HG02642 (cell line): ENCODE results near the gene ANKRD17.

ENCODE experiments used
- ATAC-seq: cut with Tn5 transposase; IDR thresholded peaks from one replicate; pipeline ENCODE4 v1.9.1; 2021; ENCODE audit warnings: mild to moderate bottlenecking; ENCODE audit not compliant: unreplicated experiment, poor library complexity

ANKRD17 gene

GRCh38 chr4:73131281-73131680, 127.3 kb downstream of the ANKRD17 start:
- no peak for ATAC-seq

- no peak for ATAC-seq
Observed at GRCh38 chr4:73129319-73129718, 129.3 kb downstream of the ANKRD17 start.

GRCh38 chr4:73127839-73128453, 130.7 kb downstream of the ANKRD17 start:
- ATAC-seq: no peak

DNA sequence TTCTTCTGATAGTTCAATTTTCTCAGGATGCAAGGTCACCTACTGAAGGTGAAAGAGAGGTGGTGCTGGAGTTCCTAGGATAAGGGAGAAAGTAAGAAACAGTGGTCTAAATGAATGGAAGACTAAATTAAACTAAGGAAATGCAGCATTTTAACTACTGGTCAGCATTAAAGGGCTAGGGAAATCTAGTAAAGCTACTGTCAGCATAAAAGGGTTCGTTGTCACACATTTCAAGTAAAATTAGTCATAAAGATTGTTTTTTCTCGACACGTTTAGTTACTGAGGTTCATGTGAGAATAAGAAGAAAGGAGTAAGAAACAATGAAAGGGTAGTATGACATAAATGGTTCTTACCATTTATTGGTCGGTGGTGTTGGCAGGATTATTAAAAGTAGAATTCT, 149.1 kb downstream of the ANKRD17 start:
- no peak for ATAC-seq

- ATAC-seq: no peak
Observed at GRCh38 chr4:73104695-73105094, 153.9 kb downstream of the ANKRD17 start.

- ATAC-seq: no peak
Observed at GRCh38 chr4:73103799-73104503, 154.6 kb downstream of the ANKRD17 start.

- ATAC-seq: no peak
Observed at GRCh38 chr4:73099143-73099542, 159.5 kb downstream of the ANKRD17 start.

DNA sequence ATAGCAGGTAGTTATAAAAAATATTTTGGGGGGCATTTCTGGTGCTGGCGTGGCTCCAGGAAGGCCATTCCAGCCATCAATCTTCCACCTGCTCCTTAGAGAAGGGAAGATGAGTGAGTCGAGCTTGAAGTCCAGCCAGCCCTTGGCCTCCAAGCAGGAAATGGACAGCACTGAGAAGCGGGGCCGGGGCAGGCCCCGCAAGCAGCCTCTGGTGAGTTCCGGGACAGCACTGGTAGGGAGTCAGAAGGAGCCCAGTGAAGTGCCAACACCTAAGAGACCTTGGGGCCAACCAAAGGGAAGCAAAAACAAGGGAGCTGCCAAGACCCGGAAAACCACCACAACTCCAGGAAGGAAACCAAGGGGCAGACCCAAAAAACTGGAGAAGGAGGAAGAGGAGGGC, 159.9 kb downstream of the ANKRD17 start:
- no peak for ATAC-seq

DNA sequence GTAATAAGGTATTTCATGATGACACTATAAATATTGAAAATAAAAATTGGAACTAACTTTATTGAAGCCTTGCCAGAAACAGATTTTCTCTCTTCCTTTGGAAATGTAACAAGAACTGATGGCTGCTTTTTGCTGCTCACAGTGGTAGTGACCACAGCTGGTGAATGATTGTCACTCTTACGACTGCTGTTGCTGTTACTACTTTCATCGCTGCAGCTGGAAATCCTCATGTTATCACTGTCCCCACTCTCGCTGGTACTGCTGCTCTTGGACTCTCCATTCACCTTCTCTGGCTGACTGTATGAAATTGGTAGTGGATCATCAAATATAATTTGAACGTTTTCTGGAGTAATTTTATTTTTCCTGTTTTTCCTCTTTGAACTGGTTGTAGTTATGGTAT, 160.6 kb downstream of the ANKRD17 start:
- no peak for ATAC-seq

DNA sequence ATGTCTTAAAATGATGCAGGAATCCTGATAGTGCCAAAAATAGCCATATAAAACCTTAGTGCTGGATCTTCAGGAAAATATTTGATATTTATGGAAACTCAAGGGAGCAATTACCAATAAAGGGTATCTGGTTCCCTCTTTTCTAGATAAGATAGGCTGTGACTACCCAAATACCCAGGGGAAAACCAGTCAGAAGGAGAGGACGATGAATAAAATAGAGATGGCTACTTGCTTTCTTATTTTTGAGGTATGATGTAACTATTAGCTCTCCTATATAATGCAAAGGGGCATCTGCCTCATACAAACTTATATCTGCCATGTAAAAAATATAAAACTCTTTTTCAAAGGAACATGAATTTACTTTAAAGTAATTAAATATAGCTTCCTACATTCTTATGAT, 165.7 kb downstream of the ANKRD17 start:
- ATAC-seq: no peak

- ATAC-seq: no peak
Observed at GRCh38 chr4:73090738-73091137, 167.9 kb downstream of the ANKRD17 start.

DNA sequence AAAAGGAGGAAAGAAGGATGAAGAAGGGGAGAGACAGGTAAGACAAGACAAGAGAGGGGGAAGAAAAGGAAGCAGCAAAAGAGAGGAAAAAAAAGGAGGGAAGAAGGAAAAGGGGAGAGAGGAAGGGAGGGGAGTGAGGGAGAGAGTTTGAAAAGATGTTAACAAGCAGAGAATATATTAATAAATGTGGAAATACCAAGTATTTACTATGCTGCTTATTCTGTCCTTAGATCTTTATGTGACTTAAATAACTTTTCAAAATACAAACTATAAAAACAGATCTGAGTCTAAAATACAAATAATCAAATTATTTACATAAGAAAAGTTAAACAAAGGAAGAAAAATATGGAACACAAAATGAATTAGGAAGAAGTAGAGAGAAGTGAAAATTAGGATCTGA, 170.7 kb downstream of the ANKRD17 start:
- no peak for ATAC-seq

GRCh38 chr4:73086095-73086868, 172.3 kb downstream of the ANKRD17 start:
- no peak for ATAC-seq

GRCh38 chr4:73080789-73081188, 177.8 kb downstream of the ANKRD17 start:
- ATAC-seq: no peak

DNA sequence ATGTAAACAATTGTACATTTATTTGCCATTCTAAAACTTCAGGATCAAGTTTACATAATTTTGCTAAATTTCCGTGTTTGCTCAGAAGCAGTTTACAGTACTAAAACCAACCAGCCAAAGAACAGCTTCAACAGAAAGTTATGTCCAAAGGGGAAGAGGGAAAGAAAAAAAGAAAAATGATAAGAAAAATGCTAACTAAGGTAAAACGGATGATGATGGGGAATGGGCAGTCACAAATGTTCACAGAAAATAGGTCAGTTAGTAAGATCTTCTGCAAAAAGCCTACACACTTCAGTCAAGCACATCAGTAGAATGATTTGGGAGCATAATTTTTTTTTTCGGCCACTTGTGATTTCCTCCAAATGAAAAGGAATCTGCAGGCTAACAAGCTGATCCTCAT, 182.8 kb downstream of the ANKRD17 start:
- ATAC-seq: no peak

DNA sequence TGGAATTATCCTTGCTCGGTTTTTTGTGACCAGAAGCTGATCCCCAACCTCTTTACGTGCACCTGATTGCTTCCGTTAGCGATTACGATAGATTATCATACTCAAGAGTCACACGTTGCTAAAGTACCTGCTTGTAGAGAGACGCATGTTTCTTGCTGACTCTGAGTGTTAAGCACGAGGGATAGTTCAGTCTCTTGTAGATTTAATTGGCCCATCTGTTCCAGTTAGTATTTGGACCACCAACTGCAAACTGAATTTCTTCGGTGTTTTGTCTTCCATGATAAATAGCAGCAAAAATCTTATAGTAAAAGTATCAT, 188.6 kb downstream of the ANKRD17 start:
- ATAC-seq: peak; percentile 14

DNA sequence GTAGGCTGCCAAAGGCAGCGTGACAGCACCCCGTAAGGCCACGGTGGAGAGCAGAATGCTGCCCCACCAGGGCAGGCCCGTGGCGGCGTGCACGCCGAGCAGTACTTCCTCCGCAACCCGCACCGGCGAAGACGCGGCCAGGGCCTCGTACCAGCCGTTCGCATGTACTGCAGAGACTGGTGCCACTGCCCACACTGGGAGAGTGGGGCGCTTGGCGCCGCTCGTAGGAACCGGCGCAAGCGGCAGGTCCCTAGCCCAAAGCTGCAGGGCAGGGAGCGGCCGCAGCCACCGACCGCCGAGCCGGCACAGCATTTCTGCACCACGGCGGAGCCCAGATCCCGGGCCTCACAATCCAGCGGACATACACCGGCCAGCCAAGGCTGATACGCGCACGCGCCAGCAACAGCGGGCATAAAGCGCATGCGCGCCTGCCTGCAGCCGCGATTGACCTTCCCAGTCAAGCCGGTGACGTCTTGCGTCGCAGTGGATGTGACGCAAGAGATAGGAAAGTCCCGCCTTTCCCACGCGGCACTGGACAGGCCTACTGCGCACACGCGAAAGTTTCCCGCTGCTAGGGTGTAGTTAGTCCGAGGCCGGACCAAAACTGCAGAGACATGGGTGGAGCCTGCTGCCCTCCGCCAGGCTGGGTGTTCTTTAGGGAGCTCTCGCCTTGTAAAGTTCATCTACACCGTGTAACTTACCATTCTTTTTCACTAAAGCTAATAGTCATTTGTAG, 189.1 kb downstream of the ANKRD17 start, which contains the start of gene COX18:
Gene COX18, minus strand, starts transcription at position 379 of the 736 bp plus-strand sequence. Its CDS starts 67 bp downstream, at position 312.
- peak; percentile 85 for ATAC-seq

GRCh38 chr4:73068491-73069337, 189.9 kb downstream of the ANKRD17 start:
- peak; percentile 2 for ATAC-seq

- ATAC-seq: no peak
Observed at GRCh38 chr4:73067971-73068394, 190.6 kb downstream of the ANKRD17 start.

- ATAC-seq: no peak
Observed at GRCh38 chr4:73066928-73067327, 191.7 kb downstream of the ANKRD17 start.
